Lower leg skin (tissue), 3 donors: ENCODE measurements around the gene RERE.

Source experiments
- CTCF ChIP-seq, 3 donors: fragments of 450-650 bp; IDR thresholded peaks; one replicate each; pipeline ENCODE4 v1.5.1; 2016; ENCODE audit warnings: antibody characterized with exemption in 3 of 3, mild to moderate bottlenecking in 3 of 3, moderate library complexity in 2 of 3
- POLR2A ChIP-seq, 2 donors: fragments of 450-650 bp; IDR thresholded peaks; one replicate each; pipeline ENCODE4 v1.6.1; 2016 to 2017; ENCODE audit warnings: antibody characterized with exemption in 2 of 2, mild to moderate bottlenecking in 1 of 2, moderate library complexity in 1 of 2

- no peak for TF ChIP-seq CTCF (IDR thresholded peaks at IDR 0.05)
- no peak for TF ChIP-seq POLR2A (IDR thresholded peaks at IDR 0.05)
Measured at GRCh38 chr1:8752921-8753713, 64.3 kb downstream of the RERE start.
